AG04449 (cell line): Measurements from ENCODE around the gene DCAF5.

Experiments
- CTCF ChIA-PET: fragments of 350-600 bp; formaldehyde crosslinking; extraction: SDS; loops from one replicate; lab custom pipeline; 2021; ENCODE audit warnings: antibody characterized with exemption; lab: Yijun Ruan, JAX
- POLR2A ChIA-PET: fragments of 400-600, 350-600 bp; formaldehyde crosslinking; extraction: SDS; loops from one replicate; lab custom pipeline; 2020; ENCODE audit warnings: antibody characterized with exemption, inconsistent platforms; lab: Yijun Ruan, JAX
- DNase-seq: peaks from one replicate; pipeline ENCODE4 v3.0.0-alpha.2; 2010; ENCODE audit warnings: low read depth, low spot score
- H3K4me3 ChIP-seq: 2 replicates; pipeline ENCODE4 v1.5.1; 2011; ENCODE audit warnings: low read depth, mild to moderate bottlenecking, control low read depth, low read length
- CTCF ChIP-seq: IDR thresholded peaks from one replicate; pipeline ENCODE4 v1.5.1; 2011; ENCODE audit warnings: mild to moderate bottlenecking, moderate library complexity, low read length, control low read depth, inconsistent platforms; ENCODE audit not compliant: insufficient read depth; ENCODE audit errors: missing control alignments

The DCAF5 gene

GRCh38 chr14:69118305-69118704, 34.6 kb downstream of the DCAF5 start:
- H3K4me3 ChIP-seq = no peak overlapping the region
- no peak for DNase-seq
- no peak for TF ChIP-seq CTCF
- POLR2A ChIA-PET = no interaction called here
- CTCF ChIA-PET = interaction anchor here (1.5 to 9.3 kb wide), 4 partner anchors 10 to 125 kb away, joined by 4 to 85 read pairs (median 18); no protein-coding TSS in a partner anchor

- ChIA-PET POLR2A (no interaction called here), CTCF (interaction anchor here (1.0 to 9.3 kb wide), 4 partner anchors 9 to 159 kb away, joined by 3 to 85 read pairs (median 16); no protein-coding TSS in a partner anchor)
- H3K4me3 ChIP-seq = no peak overlapping the region
- DNase-seq = no peak
- no peak for TF ChIP-seq CTCF
Measured at GRCh38 chr14:69117020-69117767, 35.7 kb downstream of the DCAF5 start.

GRCh38 chr14:69115407-69116185, 37.3 kb downstream of the DCAF5 start:
- no peak for TF ChIP-seq CTCF
- CTCF ChIA-PET = interaction anchor here (0.7 to 9.3 kb wide), 4 partner anchors 8 to 254 kb away, joined by 3 to 85 read pairs (median 6); no protein-coding TSS in a partner anchor
- no peak for DNase-seq
- POLR2A ChIA-PET = no interaction called here
- H3K4me3 ChIP-seq = no peak overlapping the region

GRCh38 chr14:69114763-69115162, 38.2 kb downstream of the DCAF5 start:
- no peak overlapping the region for H3K4me3 ChIP-seq
- no peak for TF ChIP-seq CTCF
- POLR2A ChIA-PET = no interaction called here
- CTCF ChIA-PET = interaction anchor here (9.3 kb wide), 1 partner anchor 16 kb away, joined by 85 read pairs; no protein-coding TSS in a partner anchor
- no peak for DNase-seq

GRCh38 chr14:69108358-69108757, 44.6 kb downstream of the DCAF5 start:
- no peak for TF ChIP-seq CTCF
- ChIA-PET CTCF (interaction anchor here (0.7 to 9.3 kb wide), 29 partner anchors 10 to 1175 kb away, joined by 3 to 154 read pairs (median 11); no protein-coding TSS in a partner anchor), POLR2A (no interaction called here)
- DNase-seq = no peak
- H3K4me3 ChIP-seq = no peak overlapping the region

GRCh38 chr14:69107407-69108003, 45.4 kb downstream of the DCAF5 start:
- TF ChIP-seq CTCF = peak; percentile 46
- ChIA-PET POLR2A (interaction anchor here (0.8 to 1.1 kb wide), 3 partner anchors 133 to 193 kb away, joined by 3 to 5 read pairs (median 3); no protein-coding TSS in a partner anchor), CTCF (interaction anchor here (0.7 to 9.3 kb wide), 63 partner anchors 8 to 1174 kb away, joined by 3 to 154 read pairs (median 6); no protein-coding TSS in a partner anchor)
- DNase-seq = no peak
- H3K4me3 ChIP-seq = no peak overlapping the region
